Nephron progenitor cell (in vitro differentiated cells): ENCODE measurements around the gene PFKL.
A peak's percentile ranks its signal among the peaks of the same experiment; 100 is the strongest.

Source experiments
- DNase-seq: peaks from one replicate; pipeline ENCODE4 v3.0.0; 2021
- H3K27ac Mint-ChIP-seq: 2 replicates; pipeline ENCODE4 v1.8.0; 2021; ENCODE audit warnings: mild to moderate bottlenecking, moderate library complexity, mixed read lengths
- H3K27me3 Mint-ChIP-seq: 2 replicates; pipeline ENCODE4 v1.8.0; 2021; ENCODE audit warnings: mild to moderate bottlenecking, low read depth, mixed read lengths; ENCODE audit not compliant: poor library complexity
- H3K36me3 Mint-ChIP-seq: 2 replicates; pipeline ENCODE4 v1.8.0; 2021; ENCODE audit warnings: low read depth, mixed read lengths
- H3K4me1 Mint-ChIP-seq: 2 replicates; pipeline ENCODE4 v1.8.0; 2021; ENCODE audit warnings: mixed read lengths
- H3K4me3 Mint-ChIP-seq: 2 replicates; pipeline ENCODE4 v1.8.0; 2021; ENCODE audit warnings: mild to moderate bottlenecking, moderate library complexity, mixed read lengths
- H3K9me3 Mint-ChIP-seq: 2 replicates; pipeline ENCODE4 v1.8.0; 2021; ENCODE audit warnings: mild to moderate bottlenecking, moderate library complexity, mixed read lengths
- TF ChIP-seq, protein P1 (sequence below): fragments of 200-600 bp; sonication (generic); IDR thresholded peaks from 2 replicates; pipeline ENCODE4 v1.5.0; 2021; ENCODE audit warnings: antibody characterized with exemption

PFKL gene

DNA sequence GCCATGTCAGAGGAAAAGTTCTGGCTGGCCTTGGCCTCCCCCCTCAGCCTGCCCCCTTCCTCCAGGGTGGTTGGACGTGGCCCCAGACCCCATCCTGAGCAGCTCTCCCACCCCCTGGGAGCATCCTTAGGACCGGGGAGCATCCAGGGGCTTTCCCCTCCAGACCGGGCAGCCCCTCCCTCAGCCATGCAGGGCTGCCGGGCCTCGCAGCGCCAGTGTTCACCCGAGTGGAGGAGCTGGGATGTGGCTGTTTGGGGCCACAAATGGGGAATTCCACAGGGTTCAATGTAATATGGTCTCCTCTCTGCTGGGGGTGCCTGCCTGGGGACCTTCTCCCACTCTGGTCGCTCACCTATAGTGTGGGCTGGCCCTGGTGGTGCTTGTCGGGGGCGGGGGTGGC lies 4.2 kb upstream of the PFKL start:
- Mint-ChIP-seq H3K27me3 (peaks cover 16% of the 10 kb centered on the region), H3K36me3 (no peaks in the 10 kb centered on the region), H3K9me3 (no peaks in the 10 kb centered on the region), H3K4me1 (peaks cover 12% of the 10 kb centered on the region), H3K4me3 (no peak overlapping the region), H3K27ac (no peak overlapping the region)
- TF ChIP-seq, protein P1, sequence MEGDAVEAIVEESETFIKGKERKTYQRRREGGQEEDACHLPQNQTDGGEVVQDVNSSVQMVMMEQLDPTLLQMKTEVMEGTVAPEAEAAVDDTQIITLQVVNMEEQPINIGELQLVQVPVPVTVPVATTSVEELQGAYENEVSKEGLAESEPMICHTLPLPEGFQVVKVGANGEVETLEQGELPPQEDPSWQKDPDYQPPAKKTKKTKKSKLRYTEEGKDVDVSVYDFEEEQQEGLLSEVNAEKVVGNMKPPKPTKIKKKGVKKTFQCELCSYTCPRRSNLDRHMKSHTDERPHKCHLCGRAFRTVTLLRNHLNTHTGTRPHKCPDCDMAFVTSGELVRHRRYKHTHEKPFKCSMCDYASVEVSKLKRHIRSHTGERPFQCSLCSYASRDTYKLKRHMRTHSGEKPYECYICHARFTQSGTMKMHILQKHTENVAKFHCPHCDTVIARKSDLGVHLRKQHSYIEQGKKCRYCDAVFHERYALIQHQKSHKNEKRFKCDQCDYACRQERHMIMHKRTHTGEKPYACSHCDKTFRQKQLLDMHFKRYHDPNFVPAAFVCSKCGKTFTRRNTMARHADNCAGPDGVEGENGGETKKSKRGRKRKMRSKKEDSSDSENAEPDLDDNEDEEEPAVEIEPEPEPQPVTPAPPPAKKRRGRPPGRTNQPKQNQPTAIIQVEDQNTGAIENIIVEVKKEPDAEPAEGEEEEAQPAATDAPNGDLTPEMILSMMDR, result no peak
- DNase-seq, result no peak

GRCh38 chr21:44296103-44296519 lies 3.7 kb upstream of the PFKL start:
- no peak overlapping the region for H3K27ac Mint-ChIP-seq
- no peak overlapping the region for H3K4me3 Mint-ChIP-seq
- no peaks in the 10 kb centered on the region for H3K36me3 Mint-ChIP-seq
- TF ChIP-seq, protein P1, result no peak
- no peaks in the 10 kb centered on the region for H3K9me3 Mint-ChIP-seq
- peaks cover 16% of the 10 kb centered on the region for H3K4me1 Mint-ChIP-seq
- no peak for DNase-seq
- peaks cover 16% of the 10 kb centered on the region for H3K27me3 Mint-ChIP-seq

DNA sequence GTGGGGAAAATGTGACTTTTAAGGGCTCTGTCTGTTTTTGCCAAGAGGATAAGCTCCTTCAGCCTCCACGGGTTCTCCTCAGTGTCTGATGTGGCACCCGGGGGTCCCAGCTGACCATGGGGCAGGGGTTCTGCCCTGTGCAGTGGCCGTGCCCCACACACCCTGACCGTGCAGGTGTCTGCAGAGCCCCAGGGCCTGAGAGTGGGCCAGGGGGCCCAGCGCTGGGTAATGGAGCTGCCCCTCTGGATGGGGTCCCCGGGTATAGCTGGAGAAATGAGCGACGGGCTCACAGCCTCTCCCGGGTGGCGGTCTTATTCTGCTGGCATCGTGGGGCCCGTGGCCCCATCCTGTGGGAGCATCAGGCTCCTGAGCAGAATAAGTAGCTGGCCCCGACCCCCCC lies 2.9 kb upstream of the PFKL start:
- Mint-ChIP-seq H3K36me3 (no peaks in the 10 kb centered on the region), H3K27ac (no peak overlapping the region), H3K27me3 (peaks cover 16% of the 10 kb centered on the region), H3K4me3 (no peak overlapping the region), H3K4me1 (peaks cover 21% of the 10 kb centered on the region), H3K9me3 (no peaks in the 10 kb centered on the region)
- TF ChIP-seq, protein P1, result no peak
- no peak for DNase-seq

DNA sequence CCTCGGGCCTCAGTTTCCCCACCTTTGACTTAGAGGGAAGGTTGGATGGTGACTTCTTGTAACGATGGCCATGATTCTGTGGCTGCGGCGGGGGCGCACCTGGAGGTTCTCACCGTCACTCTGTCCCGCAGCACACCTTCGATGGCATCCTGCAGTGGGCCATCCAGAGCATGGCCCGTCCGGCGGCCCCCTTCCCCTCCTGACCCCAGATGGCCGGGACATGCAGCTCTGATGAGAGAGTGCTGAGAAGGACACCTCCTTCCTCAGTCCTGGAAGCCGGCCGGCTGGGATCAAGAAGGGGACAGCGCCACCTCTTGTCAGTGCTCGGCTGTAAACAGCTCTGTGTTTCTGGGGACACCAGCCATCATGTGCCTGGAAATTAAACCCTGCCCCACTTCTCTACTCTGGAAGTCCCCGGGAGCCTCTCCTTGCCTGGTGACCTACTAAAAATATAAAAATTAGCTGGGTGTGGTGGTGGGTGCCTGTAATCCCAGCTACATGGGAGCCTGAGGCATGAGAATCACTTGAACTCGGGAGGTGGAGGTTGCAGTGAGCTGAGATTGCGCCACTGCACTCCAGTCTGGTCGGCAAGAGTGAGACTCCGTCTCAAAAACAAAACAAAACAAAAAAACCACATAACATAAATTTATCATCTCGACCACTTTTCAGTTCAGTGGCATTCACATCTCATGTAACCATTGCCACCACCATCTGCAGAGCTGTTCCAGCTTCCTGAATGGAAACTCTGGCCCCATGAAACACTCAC lies 2.1 kb upstream of the PFKL start:
- Mint-ChIP-seq H3K27ac (no peak overlapping the region), H3K36me3 (no peaks in the 10 kb centered on the region), H3K27me3 (peaks cover 16% of the 10 kb centered on the region), H3K4me3 (no peak overlapping the region), H3K4me1 (peaks cover 29% of the 10 kb centered on the region), H3K9me3 (no peaks in the 10 kb centered on the region)
- DNase-seq, result peak; percentile 88
- TF ChIP-seq, protein P1, result peak; percentile 77

GRCh38 chr21:44298301-44298700 lies 1.6 kb upstream of the PFKL start:
- Mint-ChIP-seq H3K27me3 (peaks cover 16% of the 10 kb centered on the region), H3K9me3 (no peaks in the 10 kb centered on the region), H3K27ac (no peak overlapping the region), H3K4me3 (no peak overlapping the region), H3K36me3 (no peaks in the 10 kb centered on the region), H3K4me1 (peaks cover 35% of the 10 kb centered on the region)
- DNase-seq, result no peak
- TF ChIP-seq, protein P1, result no peak

DNA sequence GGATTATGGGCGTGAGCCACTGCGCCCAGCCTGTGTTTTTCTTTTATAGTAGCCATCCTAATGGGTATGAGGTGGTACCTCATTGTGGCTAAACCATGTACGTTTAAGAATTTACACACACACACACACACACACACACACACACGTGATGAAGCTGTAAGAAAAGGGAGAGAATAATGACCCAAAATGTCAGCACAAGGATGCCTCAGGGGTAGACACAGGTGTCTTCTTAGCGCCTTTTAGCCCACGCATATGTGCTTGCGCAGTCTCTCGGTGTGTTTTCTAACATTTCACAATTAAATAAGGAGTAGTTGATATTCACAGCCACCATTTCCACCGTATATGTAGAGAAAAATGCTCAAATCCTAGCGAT lies 782 bp upstream of the PFKL start:
- Mint-ChIP-seq H3K36me3 (no peaks in the 10 kb centered on the region), H3K27ac (no peak overlapping the region), H3K4me1 (peaks cover 43% of the 10 kb centered on the region), H3K9me3 (no peaks in the 10 kb centered on the region), H3K4me3 (peak overlapping the region; percentile 87), H3K27me3 (peaks cover 16% of the 10 kb centered on the region)
- TF ChIP-seq, protein P1, result no peak
- no peak for DNase-seq
